Activated CD4-positive, alpha-beta T cell treated with anti-CD3 and anti-CD28 coated beads, Interleukin-2, amount 50 U/mL, for 16 hours (primary cell): Measurements from ENCODE around the gene CACNA2D3.
"Not testable (repeated sequence)": the region's sequence is repeated elsewhere in the genome, so short reads cannot be mapped to it uniquely, and the experiment has no call there.

Source experiments
- DNase-seq: peaks from one replicate; pipeline ENCODE4 v3.0.0-alpha.2; 2020

The CACNA2D3 gene

GRCh38 chr3:54378184-54378583 is 255.8 kb downstream of the CACNA2D3 start:
- DNase-seq: no peak

GRCh38 chr3:54384279-54384678 is 261.9 kb downstream of the CACNA2D3 start:
- DNase-seq: no peak

- DNase-seq: no peak
Observed at GRCh38 chr3:54390582-54390981, 268.2 kb downstream of the CACNA2D3 start.

DNA sequence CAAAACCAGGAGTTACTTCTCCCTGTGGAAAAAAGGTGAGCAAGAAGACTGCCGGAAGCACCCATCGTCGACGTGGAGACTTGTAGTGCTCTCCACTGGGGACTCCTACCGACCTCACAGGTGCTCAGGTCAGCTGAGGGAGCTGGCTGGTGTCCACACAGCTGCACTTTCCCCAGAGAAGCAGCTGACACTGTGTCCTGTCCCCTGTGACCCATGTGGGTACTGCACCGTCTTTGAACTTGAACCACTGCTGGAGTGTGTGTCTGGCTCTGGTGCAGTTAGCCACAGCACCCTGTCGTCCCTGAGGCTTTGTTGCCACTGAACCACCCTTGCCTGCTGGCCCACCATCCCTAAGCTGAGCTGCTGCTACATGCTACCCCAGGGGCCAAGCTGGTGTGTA is 270.8 kb downstream of the CACNA2D3 start:
- DNase-seq: no peak

- no peak for DNase-seq
Observed at GRCh38 chr3:54408328-54408727, 286.0 kb downstream of the CACNA2D3 start.

- DNase-seq: no peak
Observed at GRCh38 chr3:54421943-54422342, 299.6 kb downstream of the CACNA2D3 start.

- no peak for DNase-seq
Observed at GRCh38 chr3:54424292-54424691, 301.9 kb downstream of the CACNA2D3 start.

DNA sequence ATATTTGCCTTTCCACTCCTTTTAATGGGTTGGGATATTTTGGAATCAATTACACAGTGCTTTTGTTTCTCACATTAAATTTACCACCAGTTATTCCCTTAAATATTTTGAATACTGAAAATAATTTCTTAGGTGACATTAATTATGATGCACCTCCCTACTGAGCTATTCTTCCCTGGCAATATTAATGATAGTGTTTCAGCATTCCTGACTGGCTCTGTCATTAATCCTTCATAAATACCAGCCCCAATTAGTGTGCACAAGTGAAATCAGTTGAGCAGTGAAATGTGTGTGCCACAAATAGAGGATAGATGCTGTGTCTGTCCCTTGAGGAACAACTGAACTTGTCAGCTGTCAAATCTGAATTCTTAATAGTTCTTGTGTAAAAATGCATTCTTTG is 304.0 kb downstream of the CACNA2D3 start:
- no peak for DNase-seq

DNA sequence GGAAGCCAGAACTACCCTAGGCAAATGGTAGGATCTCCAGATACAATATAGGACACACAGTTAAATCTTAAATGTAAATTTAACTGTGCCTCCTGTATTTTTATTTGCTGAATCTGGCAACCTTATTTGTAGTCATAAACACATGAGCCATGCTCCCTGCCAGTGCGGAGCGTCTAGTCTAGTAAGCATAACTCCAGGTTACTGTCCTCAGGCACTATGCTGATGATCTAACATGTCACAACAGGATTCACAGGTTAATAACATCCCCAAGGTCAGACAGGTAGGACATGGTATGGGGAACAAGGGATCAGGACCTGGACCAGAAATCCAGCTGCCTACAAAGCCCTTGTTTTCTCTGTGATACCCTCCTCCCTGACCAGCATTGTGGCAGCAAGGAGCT is 305.1 kb downstream of the CACNA2D3 start:
- no peak for DNase-seq

- peak; percentile 53 for DNase-seq
Observed at GRCh38 chr3:54427941-54428871, 305.9 kb downstream of the CACNA2D3 start.

- no peak for DNase-seq
Observed at GRCh38 chr3:54432975-54433374, 310.6 kb downstream of the CACNA2D3 start.

DNA sequence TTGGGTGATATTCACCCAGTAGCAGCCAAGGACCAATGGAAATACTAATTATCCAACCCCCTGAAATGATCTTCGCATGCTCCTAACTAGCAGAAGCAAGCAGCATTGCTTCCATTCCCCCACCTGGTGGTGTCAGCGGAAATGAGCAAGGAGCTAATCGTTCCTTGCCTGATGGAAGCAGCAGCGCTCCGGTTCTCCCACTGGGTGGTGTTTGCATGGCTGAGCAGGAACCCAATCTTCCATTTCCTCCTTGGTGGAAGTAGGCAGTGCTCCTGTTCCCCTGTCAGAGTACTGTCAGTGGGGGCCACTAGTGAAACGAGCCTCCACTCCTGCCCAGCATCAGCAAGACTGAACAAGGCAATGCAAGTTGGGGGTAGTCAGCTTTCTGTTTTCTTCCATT is 311.5 kb downstream of the CACNA2D3 start:
- no peak for DNase-seq

GRCh38 chr3:54434756-54435155 is 312.4 kb downstream of the CACNA2D3 start:
- no peak for DNase-seq

- DNase-seq: no peak
Observed at GRCh38 chr3:54437271-54437670, 314.9 kb downstream of the CACNA2D3 start.

DNA sequence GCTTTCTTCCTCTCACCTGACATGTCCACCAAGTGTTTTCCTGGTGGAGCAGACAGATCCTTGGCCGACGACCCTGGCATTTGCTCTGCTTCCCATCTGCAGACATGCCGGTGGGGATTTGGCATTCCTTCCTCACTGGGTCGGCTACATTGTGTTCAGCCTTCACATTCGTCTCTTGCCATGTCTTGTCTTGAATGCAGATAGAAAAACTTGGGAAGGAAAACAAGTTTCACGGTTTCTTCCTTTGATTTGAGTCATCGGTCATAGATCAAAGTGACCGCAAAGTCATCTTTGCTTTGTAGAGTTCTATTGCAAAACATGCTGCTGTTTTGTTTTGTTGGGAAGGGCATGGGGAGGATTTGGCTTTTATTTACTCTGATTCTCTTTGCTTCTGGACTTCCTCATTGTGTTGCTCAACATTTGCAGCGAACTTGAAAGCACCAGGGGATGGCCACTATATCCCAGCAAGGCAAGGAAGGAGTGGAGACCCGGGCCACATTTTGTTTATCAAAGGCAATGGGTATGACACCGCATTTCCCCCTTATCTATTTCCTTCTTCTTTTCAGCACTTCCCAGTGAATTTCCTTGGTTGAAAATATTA is 321.3 kb downstream of the CACNA2D3 start:
- DNase-seq: no peak

DNA sequence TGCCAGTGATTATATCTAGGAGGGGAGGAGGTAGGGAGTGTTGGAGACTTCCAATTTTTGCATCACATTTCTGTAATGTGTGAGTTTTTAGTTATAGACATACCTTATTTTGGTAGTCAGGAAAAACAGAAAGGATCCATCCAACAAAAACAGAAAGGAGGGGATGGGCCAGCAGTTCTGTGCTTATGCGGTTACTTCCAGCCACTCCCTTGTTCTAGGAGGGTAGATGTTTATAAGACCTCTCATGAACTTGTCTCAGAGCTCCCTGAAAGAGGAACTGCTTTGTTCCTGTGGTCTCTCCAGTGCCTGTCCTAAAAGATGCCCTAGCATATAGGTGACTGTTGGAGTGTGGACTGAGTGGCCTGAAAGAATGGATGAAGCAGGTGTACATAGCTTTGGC is 323.3 kb downstream of the CACNA2D3 start:
- DNase-seq: no peak

DNA sequence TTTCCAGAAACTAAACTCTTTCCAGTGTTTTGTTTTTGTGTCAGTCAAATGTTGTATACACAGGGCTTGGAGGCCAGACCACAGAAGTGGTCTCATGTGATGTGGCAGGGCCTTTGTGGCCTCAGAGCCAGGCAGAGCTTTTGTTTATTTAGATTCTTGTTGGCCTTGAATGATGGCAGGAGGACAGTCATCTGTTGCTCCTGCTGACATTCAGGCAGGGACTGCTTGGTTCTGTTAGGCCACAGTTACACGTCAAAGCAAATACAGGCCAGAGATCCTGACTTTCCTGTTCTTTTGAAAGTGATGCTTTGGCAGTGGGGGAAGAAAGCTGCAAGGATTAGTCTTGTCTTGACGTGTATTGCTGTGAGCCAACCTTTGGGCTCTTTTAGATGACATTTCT is 325.1 kb downstream of the CACNA2D3 start:
- no peak for DNase-seq

- DNase-seq: no peak
Observed at GRCh38 chr3:54454806-54455205, 332.5 kb downstream of the CACNA2D3 start.

DNA sequence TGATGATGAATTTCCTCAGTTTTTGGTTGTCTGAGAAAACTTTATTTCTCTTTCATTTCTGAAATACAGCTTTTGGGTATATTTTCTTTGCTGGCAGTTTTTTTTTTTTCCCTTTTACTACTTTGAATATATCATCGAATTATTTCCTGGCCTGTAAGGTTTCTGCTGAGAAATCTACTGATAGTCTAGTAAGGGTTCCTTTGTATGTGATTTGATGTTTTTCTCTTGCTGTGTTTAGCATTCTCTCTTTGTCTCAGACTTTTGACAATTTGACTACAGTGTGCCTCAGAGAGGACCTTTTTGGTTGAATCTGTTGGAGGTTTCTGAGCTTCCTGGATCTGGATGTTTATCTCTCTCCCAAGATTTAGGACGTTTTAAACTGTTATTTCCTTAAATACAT is 336.0 kb downstream of the CACNA2D3 start:
- no peak for DNase-seq

GRCh38 chr3:54464554-54464953 is 342.2 kb downstream of the CACNA2D3 start:
- not testable (repeated sequence) for DNase-seq

GRCh38 chr3:54476891-54477290 is 354.5 kb downstream of the CACNA2D3 start:
- no peak for DNase-seq

DNA sequence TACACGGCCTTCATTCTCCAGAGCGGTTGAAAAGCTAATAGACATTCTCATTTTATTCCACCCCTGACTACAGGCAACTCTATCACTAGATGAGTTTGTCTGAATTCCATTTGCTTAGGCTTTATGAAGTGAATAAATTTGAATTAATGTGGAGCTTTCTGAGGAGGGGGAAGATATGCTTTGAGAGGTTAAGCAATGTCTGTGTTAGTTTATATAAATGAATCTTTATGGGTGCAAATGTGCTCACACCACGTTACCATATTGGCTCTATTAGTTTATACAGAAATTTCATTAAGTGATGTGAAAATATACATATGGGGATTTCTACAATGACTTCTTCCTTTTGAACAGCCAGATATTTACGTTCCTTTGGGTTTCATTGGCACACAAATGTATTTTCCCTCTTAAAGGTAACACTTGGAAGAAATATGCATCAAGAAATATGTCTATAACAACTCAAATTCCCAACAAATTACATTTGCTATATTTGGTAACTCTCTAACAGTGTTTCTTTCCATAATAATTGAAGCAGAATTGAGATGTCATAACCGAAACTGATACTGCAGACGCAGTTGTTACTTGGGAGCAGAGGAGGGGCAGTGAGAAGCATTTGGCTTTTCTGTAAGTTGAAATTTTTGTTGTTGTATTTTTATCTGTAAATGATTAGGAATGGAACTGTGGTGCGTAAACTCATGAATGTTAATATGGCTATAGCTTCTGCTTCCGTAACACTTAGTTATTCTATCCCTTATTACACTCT is 359.4 kb downstream of the CACNA2D3 start:
- DNase-seq: no peak

- DNase-seq: no peak
Observed at GRCh38 chr3:54484334-54484733, 362.0 kb downstream of the CACNA2D3 start.

- no peak for DNase-seq
Observed at GRCh38 chr3:54486317-54486716, 364.0 kb downstream of the CACNA2D3 start.
